ENCODE results near the gene MAPK8.

MAPK8 gene

DNA sequence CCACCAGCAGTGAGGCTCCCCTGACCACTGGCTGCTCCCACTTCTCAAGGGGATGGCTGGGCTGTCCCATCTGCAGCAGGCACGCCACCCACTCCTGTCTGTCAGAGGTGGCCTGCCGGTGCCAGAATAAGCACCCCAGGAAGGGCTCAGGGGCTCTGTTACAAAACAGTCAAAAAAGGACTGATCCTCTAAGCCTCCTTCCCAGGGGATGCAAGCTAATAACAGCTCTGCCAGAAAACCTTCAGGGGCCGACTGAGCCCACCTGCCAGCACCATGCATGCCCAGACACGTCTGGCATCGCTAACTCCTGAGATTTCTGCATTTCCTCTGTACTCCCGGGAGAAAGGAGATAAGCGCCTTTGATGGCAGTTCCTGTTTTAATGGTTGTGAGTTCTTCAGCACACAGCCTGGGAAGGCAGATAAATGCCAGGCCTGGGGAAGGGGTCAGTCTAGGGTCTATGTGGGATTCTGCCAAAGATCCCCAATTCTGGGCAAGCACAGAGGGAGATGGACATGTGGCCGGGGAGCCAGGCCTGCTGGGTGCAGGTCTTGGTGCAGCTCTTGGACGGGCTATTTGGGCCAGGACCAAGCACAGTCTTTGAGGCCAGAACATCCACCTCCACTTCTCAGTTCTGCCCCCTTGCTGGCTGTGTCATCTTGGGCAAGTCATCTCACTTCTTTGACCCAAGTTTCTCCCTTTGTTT, 170.0 kb downstream of the MAPK8 start:
- TF ChIP-seq NFIC (IDR thresholded peaks at IDR 0.05) (no peak), EP300 (IDR thresholded peaks at IDR 0.05; ENCODE audit: borderline replicate concordance) (no peak), ZBTB7A (IDR thresholded peaks at IDR 0.05; ENCODE audit: low read depth) (no peak), TAF1 (IDR thresholded peaks at IDR 0.05; ENCODE audit: low read depth) (no peak), TEAD4 (IDR thresholded peaks at IDR 0.05) (no peak), RAD21 (IDR thresholded peaks at IDR 0.05; ENCODE audit: low read depth) (no peak)
- TF ChIP-seq, protein P1, sequence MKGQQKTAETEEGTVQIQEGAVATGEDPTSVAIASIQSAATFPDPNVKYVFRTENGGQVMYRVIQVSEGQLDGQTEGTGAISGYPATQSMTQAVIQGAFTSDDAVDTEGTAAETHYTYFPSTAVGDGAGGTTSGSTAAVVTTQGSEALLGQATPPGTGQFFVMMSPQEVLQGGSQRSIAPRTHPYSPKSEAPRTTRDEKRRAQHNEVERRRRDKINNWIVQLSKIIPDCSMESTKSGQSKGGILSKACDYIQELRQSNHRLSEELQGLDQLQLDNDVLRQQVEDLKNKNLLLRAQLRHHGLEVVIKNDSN (IDR thresholded peaks at IDR 0.05), result no peak
- TF ChIP-seq, protein P2, sequence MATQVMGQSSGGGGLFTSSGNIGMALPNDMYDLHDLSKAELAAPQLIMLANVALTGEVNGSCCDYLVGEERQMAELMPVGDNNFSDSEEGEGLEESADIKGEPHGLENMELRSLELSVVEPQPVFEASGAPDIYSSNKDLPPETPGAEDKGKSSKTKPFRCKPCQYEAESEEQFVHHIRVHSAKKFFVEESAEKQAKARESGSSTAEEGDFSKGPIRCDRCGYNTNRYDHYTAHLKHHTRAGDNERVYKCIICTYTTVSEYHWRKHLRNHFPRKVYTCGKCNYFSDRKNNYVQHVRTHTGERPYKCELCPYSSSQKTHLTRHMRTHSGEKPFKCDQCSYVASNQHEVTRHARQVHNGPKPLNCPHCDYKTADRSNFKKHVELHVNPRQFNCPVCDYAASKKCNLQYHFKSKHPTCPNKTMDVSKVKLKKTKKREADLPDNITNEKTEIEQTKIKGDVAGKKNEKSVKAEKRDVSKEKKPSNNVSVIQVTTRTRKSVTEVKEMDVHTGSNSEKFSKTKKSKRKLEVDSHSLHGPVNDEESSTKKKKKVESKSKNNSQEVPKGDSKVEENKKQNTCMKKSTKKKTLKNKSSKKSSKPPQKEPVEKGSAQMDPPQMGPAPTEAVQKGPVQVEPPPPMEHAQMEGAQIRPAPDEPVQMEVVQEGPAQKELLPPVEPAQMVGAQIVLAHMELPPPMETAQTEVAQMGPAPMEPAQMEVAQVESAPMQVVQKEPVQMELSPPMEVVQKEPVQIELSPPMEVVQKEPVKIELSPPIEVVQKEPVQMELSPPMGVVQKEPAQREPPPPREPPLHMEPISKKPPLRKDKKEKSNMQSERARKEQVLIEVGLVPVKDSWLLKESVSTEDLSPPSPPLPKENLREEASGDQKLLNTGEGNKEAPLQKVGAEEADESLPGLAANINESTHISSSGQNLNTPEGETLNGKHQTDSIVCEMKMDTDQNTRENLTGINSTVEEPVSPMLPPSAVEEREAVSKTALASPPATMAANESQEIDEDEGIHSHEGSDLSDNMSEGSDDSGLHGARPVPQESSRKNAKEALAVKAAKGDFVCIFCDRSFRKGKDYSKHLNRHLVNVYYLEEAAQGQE (IDR thresholded peaks at IDR 0.05; ENCODE audit: low read depth), result no peak

DNA sequence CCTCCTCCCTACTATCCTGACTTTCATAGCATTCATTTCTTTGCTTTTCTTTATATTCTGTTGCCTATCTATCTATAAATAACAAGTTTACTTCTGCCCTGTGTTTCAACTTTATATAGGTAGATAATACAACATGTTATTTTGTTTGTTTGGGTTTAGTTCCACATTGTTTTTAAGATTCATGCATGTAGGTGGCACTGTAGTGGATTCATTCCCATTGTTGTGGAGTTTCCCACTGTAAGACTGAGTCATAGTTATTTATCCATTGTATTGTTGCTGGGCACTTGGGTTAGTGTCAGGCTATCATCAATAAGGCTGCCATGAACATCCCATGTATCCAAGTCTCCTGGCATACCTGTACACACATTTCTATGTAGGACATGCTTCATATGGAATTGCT, 170.7 kb downstream of the MAPK8 start:
- TF ChIP-seq NFIC (IDR thresholded peaks at IDR 0.05), result no peak
- TF ChIP-seq CEBPB (IDR thresholded peaks at IDR 0.05), result no peak

DNA sequence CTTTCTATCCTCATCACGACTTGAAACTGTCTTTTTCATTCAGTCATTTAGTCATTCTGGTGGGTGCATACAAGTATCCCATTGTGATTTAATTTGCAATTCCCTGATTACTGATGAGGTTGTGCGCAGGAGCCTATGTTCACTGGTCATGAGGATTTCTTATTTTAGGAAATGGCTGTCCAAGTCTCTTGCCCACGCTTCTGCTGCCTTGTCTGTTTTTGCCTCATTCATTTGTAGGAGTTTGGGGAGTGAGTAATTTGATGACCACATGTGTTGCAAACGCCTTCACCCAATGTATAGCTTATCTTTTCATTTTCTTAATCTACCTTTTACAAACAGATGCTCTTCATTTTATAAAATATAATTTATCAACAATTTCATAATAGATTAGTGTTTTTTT, 171.1 kb downstream of the MAPK8 start:
- TF ChIP-seq EGR1 (IDR thresholded peaks at IDR 0.05) (no peak), TCF12 (IDR thresholded peaks at IDR 0.05; ENCODE audit: low read depth) (no peak), ZBTB7A (IDR thresholded peaks at IDR 0.05; ENCODE audit: low read depth) (no peak), RAD21 (IDR thresholded peaks at IDR 0.05; ENCODE audit: low read depth) (no peak), TEAD4 (IDR thresholded peaks at IDR 0.05) (no peak), CREB1 (IDR thresholded peaks at IDR 0.05; ENCODE audit: low read depth) (no peak), CEBPB (IDR thresholded peaks at IDR 0.05) (no peak), EP300 (IDR thresholded peaks at IDR 0.05; ENCODE audit: borderline replicate concordance) (no peak), FOXM1 (IDR thresholded peaks at IDR 0.05; ENCODE audit: borderline replicate concordance, low read depth) (no peak), TAF1 (IDR thresholded peaks at IDR 0.05; ENCODE audit: low read depth) (no peak), NFIC (IDR thresholded peaks at IDR 0.05) (no peak)
- TF ChIP-seq, protein P1 (IDR thresholded peaks at IDR 0.05), result no peak
- TF ChIP-seq, protein P2 (IDR thresholded peaks at IDR 0.05; ENCODE audit: low read depth), result no peak
- TF ChIP-seq, protein P3, sequence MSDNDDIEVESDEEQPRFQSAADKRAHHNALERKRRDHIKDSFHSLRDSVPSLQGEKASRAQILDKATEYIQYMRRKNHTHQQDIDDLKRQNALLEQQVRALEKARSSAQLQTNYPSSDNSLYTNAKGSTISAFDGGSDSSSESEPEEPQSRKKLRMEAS (IDR thresholded peaks at IDR 0.05), result no peak

DNA sequence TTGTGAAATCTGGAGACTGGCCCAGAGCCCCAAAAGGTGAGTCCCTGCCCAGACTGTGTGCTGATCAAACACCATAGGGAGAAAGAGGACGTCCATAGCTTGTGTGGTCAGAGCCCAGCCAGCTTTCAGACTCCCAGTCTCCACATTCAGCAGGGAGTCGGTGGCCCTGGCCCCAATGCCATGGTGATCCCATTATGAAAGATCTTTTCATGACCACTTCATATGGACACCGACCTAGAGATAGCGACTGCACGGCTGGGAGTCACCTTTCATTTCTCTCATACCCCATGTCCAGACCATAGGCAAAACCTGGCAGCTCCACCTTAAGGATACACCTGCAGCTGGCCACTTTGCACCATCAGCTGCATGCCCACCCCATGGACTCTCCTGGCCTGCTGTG, 172.0 kb downstream of the MAPK8 start:
- TF ChIP-seq TCF12 (IDR thresholded peaks at IDR 0.05; ENCODE audit: low read depth) (no peak), RAD21 (IDR thresholded peaks at IDR 0.05; ENCODE audit: low read depth) (no peak), NFIC (IDR thresholded peaks at IDR 0.05) (no peak), CEBPB (IDR thresholded peaks at IDR 0.05) (no peak), TAF1 (IDR thresholded peaks at IDR 0.05; ENCODE audit: low read depth) (no peak), YY1 (IDR thresholded peaks at IDR 0.05; ENCODE audit: low read depth) (no peak), ZBTB7A (IDR thresholded peaks at IDR 0.05; ENCODE audit: low read depth) (no peak), FOXM1 (IDR thresholded peaks at IDR 0.05; ENCODE audit: borderline replicate concordance, low read depth) (no peak), EP300 (IDR thresholded peaks at IDR 0.05; ENCODE audit: borderline replicate concordance) (no peak), TEAD4 (IDR thresholded peaks at IDR 0.05) (no peak), EGR1 (IDR thresholded peaks at IDR 0.05) (no peak), CREB1 (IDR thresholded peaks at IDR 0.05; ENCODE audit: low read depth) (no peak)
- TF ChIP-seq, protein P1 (IDR thresholded peaks at IDR 0.05), result no peak
- TF ChIP-seq, protein P2 (IDR thresholded peaks at IDR 0.05; ENCODE audit: low read depth), result no peak
- TF ChIP-seq, protein P3 (IDR thresholded peaks at IDR 0.05), result no peak

All from Ishikawa (cell line).